ENCODE results near the gene DECR2. TPM values are rescaled to one million over a fixed set of nuclear protein-coding genes. Genes with fewer than 3 reads are reported as not detected.
"Not testable (repeated sequence)": the region's sequence is repeated elsewhere in the genome, so short reads cannot be mapped to it uniquely, and the experiment has no call there.

Gene DECR2
- total RNA-seq, 1 experiment from 2014 or later: 17.1 TPM

GRCh38 chr16:386641-387156, 15.0 kb upstream of the DECR2 start:
- no peaks in the 10 kb centered on the region for H4K20me1 ChIP-seq (ENCODE audit: insufficient read depth)
- DNase-seq (ENCODE audit: low read depth, low spot score) (no peak), ATAC-seq (no peak)
- TF ChIP-seq EGR1 (IDR thresholded peaks at IDR 0.05; ENCODE audit: low read depth): no peak
- no peak for TF ChIP-seq ZNF274 (IDR thresholded peaks at IDR 0.05; ENCODE audit: low read depth, low read length)
- TF ChIP-seq SIN3A (IDR thresholded peaks at IDR 0.05; ENCODE audit: low read depth): no peak
- TF ChIP-seq CEBPB (IDR thresholded peaks at IDR 0.05; ENCODE audit: low read depth): no peak
- ChIA-PET POLR2A (no interaction called here), RAD21 (ENCODE audit: low non-redundant PET in 1 of 2, low total read pairs in 2 of 2, uncharacterized antibody in 2 of 2, unreplicated experiment in 2 of 2) (interaction anchor here in 1 of 2 experiments (0.6 kb wide), 1 partner anchor 187 kb away, joined by 5 read pairs; no protein-coding TSS in a partner anchor), CTCF (no interaction called here)
- H3K36me3 ChIP-seq (ENCODE audit: control insufficient read depth in 1 of 2, insufficient read depth in 2 of 2, low read length in 2 of 2): no peaks in the 10 kb centered on the region
- no peak overlapping the region for H3K9ac ChIP-seq (ENCODE audit: low read length)
- no peaks in the 10 kb centered on the region for H3K27me3 ChIP-seq (ENCODE audit: insufficient read depth, low read length)
- BruUV-seq (replicated peaks): no TSS peak
- intact Hi-C loops (cut with micrococcal nuclease): no loop called here
- H3K4me2 ChIP-seq (ENCODE audit: low read length): no peak overlapping the region
- H3K9me2 ChIP-seq (ENCODE audit: insufficient read depth): no peaks in the 10 kb centered on the region
- no peaks in the 10 kb centered on the region for H3K9me3 ChIP-seq (ENCODE audit: control insufficient read depth in 1 of 2, insufficient read depth in 1 of 2, low read depth in 1 of 2, low read length in 2 of 2)
- H3K4me1 ChIP-seq (ENCODE audit: control insufficient read depth in 1 of 2, insufficient read depth in 2 of 2, low read length in 2 of 2): peaks cover 6 to 18% of the 10 kb centered on the region in 2 experiments; a peak in 3 of 4 replicates
- no peak overlapping the region for H3K4me3 ChIP-seq (replicated peaks in 1 of 2; ENCODE audit: low read depth in 1 of 2, low read length in 2 of 2)
- H3K79me2 ChIP-seq (ENCODE audit: insufficient read depth, low read length): no peaks in the 10 kb centered on the region
- no peak overlapping the region for H3K27ac ChIP-seq (ENCODE audit: low read depth, low read length)
- no peak overlapping the region for H2AFZ ChIP-seq (ENCODE audit: low read depth, low read length, poor library complexity, severe bottlenecking)

- H3K27ac ChIP-seq (ENCODE audit: low read depth, low read length); H3K27me3 ChIP-seq (ENCODE audit: insufficient read depth, low read length); CTCF ChIA-PET; H2AFZ ChIP-seq (ENCODE audit: low read depth, low read length, poor library complexity, severe bottlenecking); H3K9me2 ChIP-seq (ENCODE audit: insufficient read depth); ATAC-seq; H3K4me2 ChIP-seq (ENCODE audit: low read length); H3K4me3 ChIP-seq (replicated peaks in 1 of 2; ENCODE audit: low read depth in 1 of 2, low read length in 2 of 2); DNase-seq (ENCODE audit: low read depth, low spot score); H4K20me1 ChIP-seq (ENCODE audit: insufficient read depth); H3K36me3 ChIP-seq (ENCODE audit: control insufficient read depth in 1 of 2, insufficient read depth in 2 of 2, low read length in 2 of 2); RAD21 ChIA-PET (ENCODE audit: low non-redundant PET in 1 of 2, low total read pairs in 2 of 2, uncharacterized antibody in 2 of 2, unreplicated experiment in 2 of 2); intact Hi-C loops (cut with micrococcal nuclease); H3K79me2 ChIP-seq (ENCODE audit: insufficient read depth, low read length); H3K9me3 ChIP-seq (ENCODE audit: control insufficient read depth in 1 of 2, insufficient read depth in 1 of 2, low read depth in 1 of 2, low read length in 2 of 2); POLR2A ChIA-PET; H3K9ac ChIP-seq (ENCODE audit: low read length); BruUV-seq (replicated peaks): not testable (repeated sequence)
- H3K4me1 ChIP-seq (ENCODE audit: control insufficient read depth in 1 of 2, insufficient read depth in 2 of 2, low read length in 2 of 2): peaks cover 4 to 13% of the 10 kb centered on the region in 2 experiments; a peak in 3 of 4 replicates
These were observed 13.7 kb upstream of the DECR2 start for GRCh38 chr16:387761-388666.
